Left colon (tissue), 2 donors: ENCODE data around the gene CCNL1. TPM values are rescaled to one million over a fixed set of nuclear protein-coding genes. Genes with fewer than 3 reads are reported as not detected.
A peak's percentile ranks its signal among the peaks of the same experiment; 100 is the strongest.
"Not testable (repeated sequence)": the region's sequence is repeated elsewhere in the genome, so short reads cannot be mapped to it uniquely, and the experiment has no call there.

Source experiments
- ATAC-seq: fragments of 200-7000 bp; cut with Tn5 transposase; one replicate; pipeline ENCODE4 v1.9.1; 2020; ENCODE audit warnings: mild to moderate bottlenecking, moderate library complexity
- DNase-seq, 2 donors: peaks; one replicate each; pipeline ENCODE4 v3.0.0-alpha.2; 2020
- intact Hi-C, 2 donors: fragments of 100-400 bp; cut with DNase I in 1 of 2; cut with micrococcal nuclease in 1 of 2; formaldehyde crosslinking; loops; one replicate each; pipeline versions ENCODE4 v1.11.2 to v1.14.0; 2022; cut with DNase I, micrococcal nuclease
- long read RNA-seq: library from polyadenylated mRNA; unstranded; transcript quantifications from one replicate; pipeline ENCODE4 v2.0.0, GENCODE V29; 2021
- total RNA-seq, 2 donors: library from RNA; stranded (reverse); fragmentation: NEBNext Ultra II Directional; extraction: Animal tissue kit (Norgen Biotek cat#: 25700); gene quantifications; one replicate each; pipeline ENCODE4 v1.2.1, GENCODE V29; 2021
- donor health status: DM: no; HTN: no; CAD: no.
- donor health status: DM: yes; HTN: yes; CAD: no.

Gene CCNL1
- 100 to 1,000 TPM; 103 to 128 TPM for total RNA-seq
- long read RNA-seq, full-length matches to known transcripts, result 24 of 76 reads
- long read RNA-seq, partial matches to known transcripts, result 13 of 76 reads
- long read RNA-seq, other reads (novel, unspliced or antisense), result 39 of 76 reads

GRCh38 chr3:157159762-157160657 lies at the start of gene CCNL1:
Gene CCNL1, minus strand, starts transcription at chr3:157160147. Its CDS starts 53 bp downstream, at chr3:157160094.
- DNase-seq, result peak; percentile 96 to 99
- intact Hi-C loops, result no loop called here
- peak; percentile 86 for ATAC-seq

DNA sequence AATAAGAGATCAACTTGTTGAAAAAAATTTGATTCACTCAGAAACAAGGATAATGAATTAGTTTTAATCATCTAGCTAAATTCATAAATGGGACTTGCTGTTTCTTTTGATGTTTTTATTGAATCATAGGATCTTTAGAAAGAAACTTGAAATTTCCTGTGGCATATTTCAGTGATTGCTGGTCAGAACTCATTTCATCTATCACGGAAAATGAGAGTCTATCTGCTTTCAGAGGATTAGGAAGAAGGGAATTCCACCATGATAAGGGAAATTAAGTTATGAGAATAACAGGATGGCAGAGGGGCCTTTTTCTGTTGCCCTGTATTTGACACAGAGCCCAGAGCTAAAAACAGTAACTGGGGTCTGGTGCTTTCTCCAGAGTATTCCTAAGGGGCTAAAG lies 44.9 kb upstream of the CCNL1 start:
- DNase-seq (no peak), ATAC-seq (no peak)
- intact Hi-C loops, result loop anchor here in 1 of 2 donors (5.0 kb wide), 2 partner anchors 237 to 287 kb away; no protein-coding TSS in a partner anchor

DNA sequence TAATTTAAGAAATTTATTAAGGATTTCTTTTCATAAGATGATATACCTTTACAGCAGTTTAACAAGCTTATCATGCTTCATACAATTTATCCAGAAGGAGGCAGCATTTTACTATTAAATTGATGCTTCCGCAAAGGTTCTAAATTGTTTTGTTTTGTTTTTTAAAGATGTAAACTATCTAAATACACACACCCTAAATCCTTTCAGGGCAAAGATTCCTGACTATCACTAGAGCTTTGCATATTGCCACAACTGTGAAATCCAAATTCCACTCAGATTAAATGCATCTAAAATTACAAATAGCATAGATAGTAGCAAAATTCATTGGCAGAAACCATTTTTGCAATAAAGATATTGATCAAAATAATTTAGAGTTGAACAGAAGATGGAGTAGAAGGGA lies 44.5 kb upstream of the CCNL1 start:
- ATAC-seq (no peak), DNase-seq (no peak)
- intact Hi-C loops, result no loop called here

- intact Hi-C loops, result no loop called here
- ATAC-seq (peak; percentile 66), DNase-seq (no peak)
Observed at GRCh38 chr3:157201648-157202278, 41.8 kb upstream of the CCNL1 start.

DNA sequence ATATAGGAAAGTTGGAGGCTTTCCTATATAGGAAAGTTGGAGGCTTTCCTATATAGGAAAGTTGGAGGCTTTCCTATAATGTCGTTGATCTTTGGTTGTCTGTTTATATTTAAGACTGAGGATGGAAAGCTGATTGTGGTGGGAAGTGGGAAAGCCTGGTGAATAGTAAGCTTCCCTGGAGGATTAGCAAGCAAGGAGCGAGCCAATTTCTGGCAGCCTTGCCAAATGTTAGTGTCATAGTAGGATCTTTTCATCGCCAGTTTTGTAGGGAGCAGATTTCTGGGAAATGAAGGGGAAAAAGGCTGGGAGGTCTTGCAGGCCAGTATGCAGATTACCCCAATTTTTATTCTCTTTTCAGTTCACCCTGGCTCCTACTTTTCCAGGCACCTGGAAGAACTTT lies 39.9 kb upstream of the CCNL1 start:
- no peak for ATAC-seq
- intact Hi-C loops, result no loop called here
- DNase-seq, result no peak

- ATAC-seq, result no peak
- no peak for DNase-seq
- intact Hi-C loops, result no loop called here
Observed at GRCh38 chr3:157195965-157196364, 36.0 kb upstream of the CCNL1 start.

- intact Hi-C loops, ATAC-seq, DNase-seq: not testable (repeated sequence)
Observed at GRCh38 chr3:157191149-157191548, 31.2 kb upstream of the CCNL1 start.

DNA sequence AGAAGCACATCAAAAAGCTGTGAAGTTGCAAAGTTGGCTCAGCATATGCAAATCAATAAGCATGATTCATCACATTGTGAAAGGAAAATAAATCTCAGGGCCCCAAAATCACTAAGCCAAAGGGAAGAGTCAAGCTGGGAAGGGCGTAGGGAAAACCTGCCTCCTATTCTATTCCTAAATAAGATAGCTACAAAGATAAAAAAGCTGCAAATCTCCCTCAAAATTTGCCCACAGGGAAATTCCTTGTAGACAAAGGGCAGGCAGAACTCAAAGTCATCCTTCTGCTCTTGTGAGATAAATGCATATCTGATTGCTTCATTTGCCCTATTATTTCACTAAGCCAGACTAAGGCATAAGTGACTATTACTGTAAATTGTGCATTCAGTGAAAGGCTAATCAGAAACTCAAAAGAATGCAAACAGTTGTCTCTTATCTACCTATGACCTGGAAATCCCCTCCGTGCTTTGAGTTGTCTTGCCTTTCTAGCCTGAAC lies 30.5 kb upstream of the CCNL1 start:
- intact Hi-C loops, result no loop called here

GRCh38 chr3:157188391-157188790 lies 28.4 kb upstream of the CCNL1 start:
- DNase-seq (no peak), ATAC-seq (no peak)
- intact Hi-C loops, result no loop called here

More for the DNA sequence above, 30.5 kb upstream of the CCNL1 start:
- ATAC-seq (no peak), DNase-seq (no peak)

DNA sequence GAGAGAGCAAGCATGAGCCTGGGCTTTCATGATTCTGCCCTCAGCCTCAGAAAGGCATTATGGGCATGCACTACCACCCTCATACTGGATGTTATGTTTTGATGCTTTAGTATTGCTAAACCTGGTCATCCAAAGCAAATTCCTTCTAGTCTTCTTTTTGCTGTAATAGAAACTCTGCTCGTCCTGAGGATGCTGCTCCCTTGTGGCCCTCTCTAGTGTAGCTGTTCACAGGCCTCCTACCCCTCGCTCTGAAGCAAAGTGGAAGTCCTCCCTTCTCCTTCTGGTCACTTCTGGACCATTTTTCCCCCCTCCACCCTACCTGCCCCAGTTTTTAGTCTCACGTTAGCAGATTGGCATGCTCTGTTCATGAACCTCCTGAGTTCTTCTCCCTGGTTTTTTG lies 22.9 kb upstream of the CCNL1 start:
- ATAC-seq (no peak), DNase-seq (no peak)
- intact Hi-C loops, result no loop called here

DNA sequence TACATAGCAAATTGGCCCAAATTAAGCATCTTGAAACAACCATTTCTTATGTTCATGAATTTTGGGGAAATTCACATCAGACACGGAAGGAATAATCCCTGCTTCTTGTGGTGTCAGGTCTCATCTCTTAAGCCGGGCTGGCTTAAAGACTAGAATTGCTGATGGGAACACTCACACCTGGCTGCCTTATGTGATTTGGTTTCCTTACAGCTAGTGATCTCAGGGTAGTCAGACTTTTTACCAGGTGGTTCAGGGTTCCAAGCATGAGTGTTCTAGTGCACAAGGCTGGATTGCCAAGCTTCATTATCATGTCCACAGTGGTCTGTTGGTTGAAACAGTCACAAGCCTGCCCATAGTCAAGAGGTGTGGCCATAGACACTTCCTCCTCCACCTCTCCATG lies 20.3 kb upstream of the CCNL1 start:
- ATAC-seq, result no peak
- no peak for DNase-seq
- intact Hi-C loops, result no loop called here

- intact Hi-C loops, result no loop called here
- DNase-seq (no peak), ATAC-seq (no peak)
Observed at GRCh38 chr3:157179365-157179803, 19.4 kb upstream of the CCNL1 start.

- DNase-seq, ATAC-seq, intact Hi-C loops: not testable (repeated sequence)
Observed at GRCh38 chr3:157178503-157179364, 18.8 kb upstream of the CCNL1 start.

DNA sequence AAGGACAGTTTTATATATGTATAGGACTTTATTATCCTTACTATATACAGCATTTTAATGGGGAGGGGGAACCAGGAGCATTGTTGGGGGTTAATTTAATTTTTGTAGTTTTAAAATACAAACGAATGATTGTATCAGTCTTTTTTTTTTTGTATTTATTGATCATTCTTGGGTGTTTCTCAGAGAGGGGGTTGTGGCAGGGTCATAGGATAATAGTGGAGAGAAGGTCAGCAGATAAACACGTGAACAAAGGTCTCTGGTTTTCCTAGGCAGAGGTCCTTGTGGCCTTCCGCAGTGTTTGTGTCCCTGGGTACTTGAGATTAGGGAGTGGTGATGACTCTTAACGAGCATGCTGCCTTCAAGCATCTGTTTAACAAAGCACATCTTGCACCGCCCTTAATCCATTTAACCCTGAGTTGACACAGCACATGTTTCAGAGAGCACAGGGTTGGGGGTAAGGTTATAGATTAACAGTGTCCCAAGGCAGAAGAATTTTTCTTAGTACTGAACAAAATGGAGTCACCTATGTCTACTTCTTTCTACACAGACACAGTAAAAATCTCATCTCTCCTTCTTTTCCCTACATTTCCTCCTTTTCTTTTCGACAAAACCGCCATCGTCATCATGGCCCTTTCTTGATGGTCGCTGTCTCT lies 18.0 kb upstream of the CCNL1 start:
- intact Hi-C loops, ATAC-seq, DNase-seq: not testable (repeated sequence)

DNA sequence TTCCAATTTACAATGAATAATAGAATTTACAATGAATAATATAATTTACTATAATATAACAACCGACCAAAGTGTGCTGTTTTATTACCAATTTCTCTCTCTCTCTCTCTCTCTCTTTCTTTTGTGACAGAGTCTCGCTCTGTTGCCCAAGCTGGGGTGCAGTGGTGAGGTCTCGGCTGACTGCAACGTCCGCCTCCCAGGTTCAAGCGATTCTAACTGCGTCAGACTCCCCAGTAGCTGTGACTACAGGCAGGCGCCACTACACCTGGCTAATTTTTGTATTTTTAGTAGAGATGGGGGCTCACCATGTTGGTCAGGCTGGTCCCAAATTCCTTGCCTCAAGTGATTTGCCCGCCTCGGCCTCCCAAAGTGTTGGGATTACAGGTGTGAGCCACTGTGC lies 17.0 kb upstream of the CCNL1 start:
- ATAC-seq (no peak), DNase-seq (no peak)
- intact Hi-C loops, result no loop called here

GRCh38 chr3:157175691-157176507 lies 16.0 kb upstream of the CCNL1 start:
- ATAC-seq, result peak; percentile 28
- intact Hi-C loops, result no loop called here
- peak in 1 of 2 donors; percentile 59 for DNase-seq
